Measurements from ENCODE around the gene OTUB1.

Gene OTUB1

GRCh38 chr11:63978551-63979239 lies 7.5 kb upstream of the OTUB1 start:
- DNase-seq (ENCODE audit: low read depth in 2 of 2) = no peak

GRCh38 chr11:63979426-63979825 lies 6.8 kb upstream of the OTUB1 start:
- DNase-seq (ENCODE audit: low read depth in 2 of 2) = no peak

GRCh38 chr11:63985812-63986155 lies 454 bp upstream of the OTUB1 start:
- peak; percentile 22 to 59 for DNase-seq (ENCODE audit: low read depth in 2 of 2)

GRCh38 chr11:63986932-63987513 lies 785 bp downstream of the OTUB1 start:
- no peak for DNase-seq (ENCODE audit: low read depth in 2 of 2)

- DNase-seq (ENCODE audit: low read depth in 2 of 2) = no peak
Observed at GRCh38 chr11:63991558-63991957, 5.3 kb downstream of the OTUB1 start.

GRCh38 chr11:63993100-63993499 lies 6.9 kb downstream of the OTUB1 start:
- DNase-seq (ENCODE audit: low read depth in 2 of 2) = no peak

GRCh38 chr11:63993993-63994392 lies 7.8 kb downstream of the OTUB1 start:
- no peak for DNase-seq (ENCODE audit: low read depth in 2 of 2)

- no peak for DNase-seq (ENCODE audit: low read depth in 2 of 2)
Observed at GRCh38 chr11:63996512-63996911, 10.3 kb downstream of the OTUB1 start.

- DNase-seq (ENCODE audit: low read depth in 2 of 2) = no peak
Observed at GRCh38 chr11:63997104-63997700, 11.0 kb downstream of the OTUB1 start.

- no peak for DNase-seq (ENCODE audit: low read depth in 2 of 2)
Observed at GRCh38 chr11:63997801-63998337, 11.6 kb downstream of the OTUB1 start.

GRCh38 chr11:63998558-63999348 lies 12.5 kb downstream of the OTUB1 start:
- no peak for DNase-seq (ENCODE audit: low read depth in 2 of 2)

- peak; percentile 48 to 54 for DNase-seq (ENCODE audit: low read depth in 2 of 2)
Observed at GRCh38 chr11:63999349-64000025, 13.2 kb downstream of the OTUB1 start.

GRCh38 chr11:64000026-64000739 lies 13.9 kb downstream of the OTUB1 start:
- DNase-seq (ENCODE audit: low read depth in 2 of 2) = peak; percentile 51 to 59

GRCh38 chr11:64000740-64001483 lies 14.7 kb downstream of the OTUB1 start:
- DNase-seq (ENCODE audit: low read depth in 2 of 2) = no peak

GRCh38 chr11:64001484-64002420 lies 15.5 kb downstream of the OTUB1 start:
- no peak for DNase-seq (ENCODE audit: low read depth in 2 of 2)

- no peak for DNase-seq (ENCODE audit: low read depth in 2 of 2)
Observed at GRCh38 chr11:64003807-64004589, 17.8 kb downstream of the OTUB1 start.

- no peak for DNase-seq (ENCODE audit: low read depth in 2 of 2)
Observed at GRCh38 chr11:64004590-64004984, 18.3 kb downstream of the OTUB1 start.

GRCh38 chr11:64005691-64006090 lies 19.5 kb downstream of the OTUB1 start:
- DNase-seq (ENCODE audit: low read depth in 2 of 2) = no peak
